Measurements from ENCODE around the gene MYT1. TPM values are rescaled to one million over a fixed set of nuclear protein-coding genes. Genes with fewer than 3 reads are reported as not detected.

Gene MYT1
- total and polyA plus RNA-seq, 2 of the 13 experiments (the other 11 are each of a cell fraction or from before 2014, with no cell fraction given): 0.58 to 2.5 TPM

GRCh38 chr20:64239449-64240242 lies 75.4 kb downstream of the MYT1 start (continued):
- TF ChIP-seq ZBTB4 (CRISPR knock-in tag; IDR thresholded peaks at IDR 0.05; ENCODE audit: borderline replicate concordance): 0 out of 2 replicates have a peak, but pooled peaks have one; percentile 12
- no peak for TF ChIP-seq REST (IDR thresholded peaks at IDR 0.05; ENCODE audit: borderline replicate concordance in 1 of 2, low read depth in 1 of 2, low read length in 2 of 2)
- TF ChIP-seq ZNF780A (CRISPR knock-in tag; IDR thresholded peaks at IDR 0.05): no peak
- no peak for TF ChIP-seq ZSCAN22 (CRISPR knock-in tag; IDR thresholded peaks at IDR 0.05)
- no peak for TF ChIP-seq MAF1 (CRISPR knock-in tag; IDR thresholded peaks at IDR 0.05; ENCODE audit: borderline replicate concordance)
- TF ChIP-seq ZNF891 (CRISPR knock-in tag; IDR thresholded peaks at IDR 0.05): 0 out of 2 replicates have a peak, but pooled peaks have one; percentile 1
- TF ChIP-seq ZNF839 (CRISPR knock-in tag; IDR thresholded peaks at IDR 0.05; ENCODE audit: borderline replicate concordance): 0 out of 2 replicates have a peak, but pooled peaks have one; percentile 52
- 0 out of 2 replicates have a peak, but pooled peaks have one; percentile 71 for TF ChIP-seq TERF1 (CRISPR knock-in tag; IDR thresholded peaks at IDR 0.05)
- no peak for TF ChIP-seq ZNF446 (CRISPR knock-in tag; IDR thresholded peaks at IDR 0.05)
- TF ChIP-seq ZNF292 (CRISPR knock-in tag; IDR thresholded peaks at IDR 0.05; ENCODE audit: borderline replicate concordance, low read depth): no peak

Data from HepG2 (cell line).